HUDEP-2 (cell line): ENCODE measurements around the gene SMR3B.
A peak's percentile ranks its signal among the peaks of the same experiment; 100 is the strongest.

Source experiments
- DNase-seq, 76 experiments: peaks; one replicate each; lab custom pipeline; 2025; ENCODE audit not compliant: unreplicated experiment in 76 of 76; lab: John Stamatoyannopoulos, UW

Gene SMR3B

DNA sequence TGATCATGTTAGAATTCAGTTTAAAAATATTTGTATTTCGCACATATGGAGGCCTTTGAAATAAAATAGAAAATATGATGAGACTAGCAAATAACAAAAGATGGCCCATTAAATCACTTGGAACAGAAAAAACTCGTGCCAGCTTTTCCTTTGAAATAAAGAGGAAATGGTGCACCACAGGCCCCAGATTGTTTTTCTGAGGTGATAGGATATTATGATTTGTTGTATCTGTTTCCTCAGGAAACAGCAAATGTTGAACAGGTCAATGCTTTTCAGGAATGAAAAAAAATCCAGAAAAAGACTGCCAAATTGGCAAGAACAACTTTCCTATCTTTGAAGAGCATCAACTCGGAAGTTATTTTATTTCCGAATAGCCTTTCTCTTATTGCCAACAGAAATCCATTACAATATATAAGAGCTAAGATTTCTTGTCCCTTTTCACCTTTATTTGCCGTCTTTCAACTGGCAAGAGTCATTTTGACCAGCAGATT lies at the start of gene SMR3B:
TSS of gene SMR3B (plus strand) at position 441 of the 491 bp plus-strand sequence. CDS start 1,380 bp downstream, outside the sequence.
- no peak for DNase-seq

DNA sequence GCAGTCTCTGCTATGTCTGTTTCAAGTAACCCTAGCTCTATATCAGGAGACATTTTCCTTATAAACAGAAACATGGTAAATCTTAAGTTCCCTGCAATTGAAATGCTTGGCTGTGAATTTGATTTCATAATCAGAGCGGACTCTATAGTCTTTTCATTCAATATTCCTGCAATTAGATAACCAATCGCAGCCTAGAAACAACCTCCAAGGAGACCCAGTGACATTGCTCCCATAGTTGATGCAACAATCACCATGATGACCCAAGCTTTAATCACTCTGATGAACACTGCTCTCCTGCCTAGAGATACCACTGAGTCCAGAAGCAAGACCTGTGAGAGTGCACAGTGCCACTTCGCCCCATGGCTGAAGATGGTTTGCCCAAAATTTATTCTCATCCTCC lies 48.2 kb upstream of the SMR3B start, which contains the start of gene CABS1:
TSS of gene CABS1 (plus strand) at position 301 of the 400 bp plus-strand sequence. CDS start at position 360, 59 bp downstream.
- DNase-seq: no peak

GRCh38 chr4:70336043-70336442 lies 46.9 kb upstream of the SMR3B start:
- DNase-seq: no peak

GRCh38 chr4:70337886-70338420 lies 45.0 kb upstream of the SMR3B start:
- no peak for DNase-seq

- no peak for DNase-seq
Observed at GRCh38 chr4:70356185-70356584, 26.7 kb upstream of the SMR3B start.

- no peak for DNase-seq
Observed at GRCh38 chr4:70359115-70359661, 23.7 kb upstream of the SMR3B start.

DNA sequence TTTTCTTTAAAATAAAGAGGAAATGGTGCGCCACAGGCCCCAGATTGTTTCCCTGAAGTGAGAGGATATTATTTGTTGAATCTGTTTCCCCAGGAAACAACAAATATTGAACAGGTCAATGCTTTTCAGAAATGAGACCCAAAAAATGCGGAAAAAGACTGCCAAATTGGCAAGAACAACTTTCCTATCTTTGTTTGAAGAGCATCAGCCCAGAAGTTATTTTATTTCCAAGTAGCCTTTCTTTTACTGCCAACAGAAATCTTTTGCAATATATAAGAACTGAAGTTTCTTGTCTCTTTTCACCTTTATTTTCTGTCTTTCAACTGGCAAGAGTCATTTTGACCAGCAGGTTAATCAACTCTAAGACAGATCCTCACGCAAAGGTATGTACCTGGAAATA lies 22.5 kb upstream of the SMR3B start, which contains the start of gene SMR3A:
TSS of gene SMR3A (plus strand) at position 301 of the 400 bp plus-strand sequence. CDS start 1,356 bp downstream, outside the sequence.
- DNase-seq: no peak

- no peak for DNase-seq
Observed at GRCh38 chr4:70364002-70364401, 18.9 kb upstream of the SMR3B start.

DNA sequence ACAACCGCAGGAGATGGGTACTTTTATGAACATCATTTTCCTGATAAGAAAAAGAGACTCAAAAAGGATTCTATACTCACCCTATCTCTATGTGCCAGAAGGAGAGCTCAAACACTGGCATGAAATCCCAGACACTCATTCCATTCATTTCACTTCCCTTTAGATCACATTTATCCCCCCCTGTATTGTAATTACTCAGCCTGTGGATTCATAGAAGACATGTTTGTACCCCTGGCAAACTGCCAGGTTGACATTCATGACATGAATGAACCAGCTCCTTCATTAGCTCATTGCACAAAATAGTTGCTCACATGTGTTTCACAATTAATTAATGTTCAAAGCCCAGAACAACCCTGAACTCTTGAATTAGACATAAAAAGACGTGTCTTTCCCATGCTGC lies 17.5 kb upstream of the SMR3B start:
- no peak for DNase-seq

- DNase-seq: no peak
Observed at GRCh38 chr4:70367813-70368212, 15.1 kb upstream of the SMR3B start.

DNA sequence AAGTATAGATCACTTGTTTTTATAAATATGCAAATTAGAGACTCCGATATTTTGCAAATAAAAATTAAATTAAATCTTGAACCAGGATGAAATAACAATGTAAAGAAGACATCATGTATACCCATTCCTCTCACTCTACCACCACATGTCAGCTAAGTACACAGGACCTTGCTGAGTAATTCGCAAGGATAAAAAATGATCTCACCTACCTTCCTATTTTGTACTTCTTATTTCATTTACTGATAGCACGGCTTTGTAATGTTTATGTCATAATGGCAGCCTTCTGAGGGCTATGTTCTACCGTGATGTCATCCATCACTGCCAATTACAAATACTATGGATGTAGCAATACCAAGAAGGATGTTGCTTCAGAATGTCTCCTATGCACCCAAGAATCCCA lies 10.9 kb upstream of the SMR3B start:
- DNase-seq: no peak

GRCh38 chr4:70372760-70373159 lies 10.2 kb upstream of the SMR3B start:
- DNase-seq: no peak

DNA sequence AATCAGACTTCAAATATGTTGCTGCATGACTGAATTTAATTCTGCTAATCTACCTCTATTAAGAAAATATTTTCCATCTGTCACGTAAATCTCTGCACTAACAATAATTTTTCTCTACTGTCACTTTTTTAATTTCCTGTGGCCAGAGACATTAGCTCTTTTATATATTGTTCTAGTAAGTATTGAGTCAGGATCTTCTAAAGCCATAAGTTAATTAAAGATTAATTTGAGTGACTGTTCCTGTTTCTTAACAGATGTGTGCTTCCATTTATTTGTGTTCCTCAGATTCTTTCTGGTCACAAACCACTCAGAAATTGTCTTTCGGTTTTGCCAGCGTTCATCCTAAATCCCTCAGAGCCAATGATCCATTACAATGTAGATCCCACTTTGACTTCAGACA lies 2.4 kb upstream of the SMR3B start:
- DNase-seq: no peak

- DNase-seq: no peak
Observed at GRCh38 chr4:70392057-70392776, 9.3 kb downstream of the SMR3B start.

- no peak for DNase-seq
Observed at GRCh38 chr4:70397580-70397979, 14.6 kb downstream of the SMR3B start, which contains the start of gene OPRPN. OPRPN (plus strand) TSS chr4:70397940; CDS start chr4:70399286, 1,346 bp downstream.

DNA sequence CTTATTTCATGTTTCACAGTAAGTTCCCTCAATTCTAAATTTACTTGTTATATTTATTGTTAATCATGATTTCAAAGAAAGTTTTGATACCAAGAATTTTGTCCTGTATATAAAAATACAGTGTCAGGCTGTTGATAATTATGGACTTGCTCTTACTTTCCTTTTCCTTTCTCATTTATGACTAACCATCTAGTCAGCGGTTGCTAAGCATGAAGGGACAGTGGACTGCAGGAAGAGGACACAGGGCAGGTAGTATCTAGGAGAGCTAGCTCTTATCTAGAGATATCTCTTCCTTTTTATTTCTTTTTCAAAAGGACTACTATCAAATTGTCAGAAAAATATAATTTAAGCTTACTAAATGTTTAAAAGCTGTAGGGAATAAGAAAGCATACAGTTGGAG lies 16.4 kb downstream of the SMR3B start:
- DNase-seq: no peak

- DNase-seq: no peak
Observed at GRCh38 chr4:70402762-70403161, 19.8 kb downstream of the SMR3B start.

GRCh38 chr4:70405765-70406164 lies 22.8 kb downstream of the SMR3B start:
- no peak for DNase-seq

- peak in 13 of 76 experiments; percentile 1 to 36 (median 7) for DNase-seq
Observed at GRCh38 chr4:70425306-70425705, 42.4 kb downstream of the SMR3B start.

- DNase-seq: no peak
Observed at GRCh38 chr4:70426789-70427188, 43.9 kb downstream of the SMR3B start.

GRCh38 chr4:70437197-70437596 lies 54.3 kb downstream of the SMR3B start:
- DNase-seq: no peak
